Aorta (tissue), 5 donors: ENCODE data around the gene PHF11. TPM values are rescaled to one million over a fixed set of nuclear protein-coding genes. Genes with fewer than 3 reads are reported as not detected.
A peak's percentile ranks its signal among the peaks of the same experiment; 100 is the strongest.

ENCODE experiments used
- ATAC-seq: fragments of 200-7000 bp; cut with Tn5 transposase; one replicate; pipeline ENCODE4 v1.9.1; 2022; ENCODE audit warnings: moderate library complexity; ENCODE audit not compliant: low FRiP score
- DNase-seq, 2 donors: peaks; one replicate each; pipeline ENCODE4 v3.0.0-alpha.2; 2020
- H3K27ac ChIP-seq, 2 donors: one replicate each; pipeline ENCODE4 v1.5.1; 2013; ENCODE audit warnings: low read length in 2 of 2, mild to moderate bottlenecking in 2 of 2, moderate library complexity in 2 of 2, control low read depth in 1 of 2, inconsistent platforms in 1 of 2, low read depth in 1 of 2
- H3K27me3 ChIP-seq, 2 donors: one replicate each; pipeline ENCODE4 v1.6.1; 2013; ENCODE audit warnings: control low read depth in 1 of 2, low read length in 1 of 2, mild to moderate bottlenecking in 1 of 2, moderate library complexity in 1 of 2; ENCODE audit not compliant: insufficient read depth in 2 of 2, control insufficient read depth in 1 of 2
- H3K36me3 ChIP-seq, 2 donors: one replicate each; pipeline ENCODE4 v1.6.1; 2013; ENCODE audit warnings: control low read depth in 1 of 2, low read length in 1 of 2, mild to moderate bottlenecking in 1 of 2; ENCODE audit not compliant: insufficient read depth in 2 of 2, control insufficient read depth in 1 of 2
- H3K4me1 ChIP-seq, 2 donors: one replicate each; pipeline ENCODE4 v1.6.1; 2013; ENCODE audit warnings: low read length in 2 of 2, control low read depth in 1 of 2, mild to moderate bottlenecking in 1 of 2, moderate library complexity in 1 of 2; ENCODE audit not compliant: insufficient read depth in 2 of 2, control insufficient read depth in 1 of 2
- H3K4me3 ChIP-seq, 2 donors: one replicate each; pipeline ENCODE4 v1.5.1; 2013; ENCODE audit warnings: low read length in 2 of 2, control low read depth in 1 of 2, mild to moderate bottlenecking in 1 of 2
- H3K9me3 ChIP-seq: one replicate; pipeline ENCODE4 v1.6.1; 2013; ENCODE audit warnings: mild to moderate bottlenecking, low read length; ENCODE audit not compliant: control insufficient read depth
- WGBS, 2 donors: extraction: QIAGEN DNeasy Blood & Tissue Kit; methylation state at CpG; one replicate each; pipeline ENCODE4 v1.1.7; 2013; 5-methylcytosine and 5-hydroxymethylcytosine counted together
- intact Hi-C, 2 donors: fragments of 100-400 bp; cut with DNase I; formaldehyde crosslinking; loops; one replicate each; pipeline versions ENCODE4 v1.14.2 to v1.15.0; 2022
- long read RNA-seq, 2 donors: library from polyadenylated mRNA; unstranded; transcript quantifications; one replicate each; pipeline ENCODE4 v2.0.0, GENCODE V29; 2020 to 2021
- polyA plus RNA-seq, 2 donors: library from polyadenylated mRNA; stranded (reverse); fragments of 200-250 nt; gene quantifications; one replicate each; pipeline ENCODE4 v1.2.3, GENCODE V29; 2013
- total RNA-seq, 2 donors: library from RNA; stranded (reverse); fragmentation: NEBNext Ultra II Directional; extraction: Animal tissue kit (Norgen Biotek cat#: 25700); gene quantifications; one replicate each; pipeline ENCODE4 v1.2.1, GENCODE V29; 2021
- donor health status: healthy with polysubstance abuse.
- donor health status: Bipolar disorder and iron deficiency.
- donor health status: DM: no; HTN: no; CAD: no.
- donor health status: DM: no; HTN: no; CAD: no.
- donor health status: DM: yes; HTN: yes; CAD: no.

PHF11 gene
- total RNA-seq: 10 to 100 TPM; 58.4 to 72.1 TPM
- polyA plus RNA-seq: 10 to 100 TPM; 29.9 to 96.7 TPM
- long read RNA-seq, donor 1, transcript PHF11-202 (10 exons, 1,359 nt): major isoform, 39 of 64 reads
- long read RNA-seq, donor 1, transcript PHF11-203 (9 exons, 903 nt): minor isoform, 10 of 64 reads
- long read RNA-seq, donor 1, partial matches to known transcripts: 1 of 64 reads
- long read RNA-seq, donor 1, other reads (novel, unspliced or antisense): 14 of 64 reads
- long read RNA-seq, donor 2, transcript PHF11-202 (10 exons, 1,359 nt): major isoform, 9 of 14 reads
- long read RNA-seq, donor 2, partial matches to known transcripts: 0 of 14 reads
- long read RNA-seq, donor 2, other reads (novel, unspliced or antisense): 4 of 14 reads

- Histone ChIP-seq H3K4me3 (peak within 1 kb of the TSS; percentile 52 to 62), H3K4me1 (no peaks in the 10 kb centered on the region), H3K9me3 (no peaks in the 10 kb centered on the region), H3K27ac (peak within 1 kb of the TSS; percentile 49 to 96), H3K36me3 (no peaks in the 10 kb centered on the region), H3K27me3 (no peaks in the 10 kb centered on the region)
- intact Hi-C loops: loop anchor here in 1 of 2 donors (5.0 kb wide), 2 partner anchors 49 to 111 kb away; no protein-coding TSS in a partner anchor
- DNase-seq: peak; percentile 89 to 93
- 3 to 7% methylated on average over 44 to 71 of the region's 71 CpGs for WGBS, 2 donors
- peak; percentile 85 for ATAC-seq
Measured at GRCh38 chr13:49495783-49496762, at the start of gene PHF11. TSS of gene PHF11 (plus strand) at chr13:49495953. CDS start at chr13:49496002, 49 bp downstream.

GRCh38 chr13:49446473-49446872 lies 49.3 kb upstream of the PHF11 start:
- ATAC-seq: no peak
- no peaks in the 10 kb centered on the region for H3K9me3 ChIP-seq
- peaks cover 0 to 2% of the 10 kb centered on the region in 2 donors for H3K4me1 ChIP-seq
- no peaks in the 10 kb centered on the region for H3K36me3 ChIP-seq
- intact Hi-C loops: loop anchor here in 1 of 2 donors (5.0 to 10.0 kb wide), 2 partner anchors 51 to 138 kb away; partner anchors contain the start of genes PHF11 and RCBTB1
- no peak for DNase-seq
- H3K27me3 ChIP-seq: no peaks in the 10 kb centered on the region
- no peak overlapping the region for H3K4me3 ChIP-seq
- H3K27ac ChIP-seq: no peak overlapping the region

GRCh38 chr13:49448753-49449152 lies 47.0 kb upstream of the PHF11 start:
- no peak for DNase-seq
- Histone ChIP-seq H3K4me1 (peaks cover 0 to 2% of the 10 kb centered on the region in 2 donors), H3K27me3 (no peaks in the 10 kb centered on the region), H3K27ac (no peak overlapping the region), H3K4me3 (no peak overlapping the region), H3K9me3 (no peaks in the 10 kb centered on the region), H3K36me3 (no peaks in the 10 kb centered on the region)
- intact Hi-C loops: loop anchor here in 1 of 2 donors (5.0 to 10.0 kb wide), 2 partner anchors 49 to 136 kb away; partner anchors contain the start of genes PHF11 and RCBTB1
- ATAC-seq: no peak
- 95 to 97% methylated on average over 2 of the region's 2 CpGs for WGBS, 2 donors

- 85 to 86% methylated on average over 3 of the region's 3 CpGs for WGBS, 2 donors
- no peaks in the 10 kb centered on the region for H3K9me3 ChIP-seq
- H3K4me1 ChIP-seq: peaks cover 0 to 2% of the 10 kb centered on the region in 2 donors
- H3K27me3 ChIP-seq: no peaks in the 10 kb centered on the region
- no peaks in the 10 kb centered on the region for H3K36me3 ChIP-seq
- DNase-seq (no peak), ATAC-seq (no peak)
- H3K4me3 ChIP-seq: no peak overlapping the region
- intact Hi-C loops: loop anchor here in 1 of 2 donors (10.0 kb wide), 1 partner anchor 155 kb away; no protein-coding TSS in a partner anchor
- H3K27ac ChIP-seq: no peak overlapping the region
Measured at GRCh38 chr13:49450105-49450819, 45.5 kb upstream of the PHF11 start.

- 92 to 94% methylated on average over 8 of the region's 8 CpGs for WGBS, 2 donors
- Histone ChIP-seq H3K36me3 (no peaks in the 10 kb centered on the region), H3K4me3 (no peak overlapping the region), H3K4me1 (no peaks in the 10 kb centered on the region), H3K27ac (no peak overlapping the region), H3K9me3 (no peaks in the 10 kb centered on the region), H3K27me3 (no peaks in the 10 kb centered on the region)
- intact Hi-C loops: loop anchor here in 1 of 2 donors (10.0 kb wide), 1 partner anchor 152 kb away; no protein-coding TSS in a partner anchor
- DNase-seq (no peak), ATAC-seq (no peak)
Measured at GRCh38 chr13:49452725-49453457, 42.9 kb upstream of the PHF11 start.

GRCh38 chr13:49453465-49453864 lies 42.3 kb upstream of the PHF11 start:
- H3K36me3 ChIP-seq: no peaks in the 10 kb centered on the region
- no peak overlapping the region for H3K4me3 ChIP-seq
- DNase-seq: no peak
- H3K27ac ChIP-seq: no peak overlapping the region
- no peaks in the 10 kb centered on the region for H3K9me3 ChIP-seq
- WGBS, 2 donors: 95 to 96% methylated on average over 7 of the region's 7 CpGs
- H3K4me1 ChIP-seq: no peaks in the 10 kb centered on the region
- no peak for ATAC-seq
- intact Hi-C loops: loop anchor here in 1 of 2 donors (10.0 kb wide), 1 partner anchor 151 kb away; no protein-coding TSS in a partner anchor
- no peaks in the 10 kb centered on the region for H3K27me3 ChIP-seq

GRCh38 chr13:49454388-49455006 lies 41.3 kb upstream of the PHF11 start:
- Histone ChIP-seq H3K4me1 (no peaks in the 10 kb centered on the region), H3K27ac (no peak overlapping the region), H3K9me3 (no peaks in the 10 kb centered on the region), H3K4me3 (no peak overlapping the region), H3K36me3 (no peaks in the 10 kb centered on the region), H3K27me3 (no peaks in the 10 kb centered on the region)
- intact Hi-C loops: loop anchor here in 1 of 2 donors (10.0 kb wide), 1 partner anchor 150 kb away; no protein-coding TSS in a partner anchor
- ATAC-seq (no peak), DNase-seq (no peak)
- 73 to 74% methylated on average over 4 of the region's 4 CpGs for WGBS, 2 donors
